Omental fat pad (tissue), 4 donors: ENCODE data around the gene CAPN1. TPM values are rescaled to one million over a fixed set of nuclear protein-coding genes. Genes with fewer than 3 reads are reported as not detected.
A peak's percentile ranks its signal among the peaks of the same experiment; 100 is the strongest.
"Not testable (repeated sequence)": the region's sequence is repeated elsewhere in the genome, so short reads cannot be mapped to it uniquely, and the experiment has no call there.

Source experiments
- ATAC-seq: fragments of 150-250 bp; one replicate; pipeline ENCODE4 v1.9.1; 2016; ENCODE audit warnings: mild to moderate bottlenecking, moderate library complexity; ENCODE audit not compliant: low FRiP score
- DNase-seq: peaks from one replicate; pipeline ENCODE4 v3.0.0-alpha.2; 2019; ENCODE audit warnings: low spot score
- CTCF ChIP-seq, 3 donors: fragments of 450-650 bp; IDR thresholded peaks; one replicate each; pipeline ENCODE4 v1.5.1; 2016 to 2017; ENCODE audit warnings: antibody characterized with exemption in 3 of 3, mild to moderate bottlenecking in 3 of 3, moderate library complexity in 2 of 3
- total RNA-seq, 4 donors: library from RNA; depleted of rRNA; stranded (reverse); fragments of >200 nt; gene quantifications; one replicate each; pipeline ENCODE4 v1.1.0, GENCODE V29; 2016

Gene CAPN1
- total RNA-seq, 4 donors from 2014 or later: 72.8 to 109 (median 92.9) TPM

- TF ChIP-seq CTCF (IDR thresholded peaks at IDR 0.05): no peak
- DNase-seq: no peak
- no peak for ATAC-seq
Measured at GRCh38 chr11:65135633-65136145, 46.0 kb upstream of the CAPN1 start.

DNA sequence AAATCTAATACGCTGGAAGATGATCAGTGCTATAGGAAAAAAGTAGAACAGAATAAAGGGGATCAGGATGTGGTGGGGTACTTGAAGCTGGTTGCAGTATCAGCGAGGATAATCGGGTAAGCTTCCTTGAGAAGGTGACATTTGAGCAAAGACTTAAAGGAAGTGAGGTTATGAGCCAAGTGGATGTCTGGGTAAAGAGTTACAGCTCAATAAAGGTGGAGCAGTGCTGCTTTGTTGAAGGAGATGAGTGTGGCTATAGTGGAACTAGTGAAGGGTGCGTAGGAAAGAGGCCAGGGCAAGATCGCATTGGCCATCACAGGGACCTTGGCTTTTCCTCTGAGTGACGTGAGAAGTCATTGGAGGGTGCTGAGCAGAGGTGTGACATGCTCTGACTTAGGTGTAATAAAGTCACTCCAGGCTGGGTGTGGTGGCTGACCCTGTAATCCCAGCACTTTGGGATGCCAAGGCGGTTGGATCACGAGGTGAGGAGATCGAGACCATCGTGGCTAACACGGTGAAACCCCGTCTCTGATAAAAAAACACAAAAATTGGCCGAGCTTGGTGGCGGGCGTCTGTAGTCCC, 45.1 kb upstream of the CAPN1 start:
- DNase-seq (no peak), ATAC-seq (no peak)
- no peak for TF ChIP-seq CTCF (IDR thresholded peaks at IDR 0.05)

- DNase-seq (no peak), ATAC-seq (no peak)
- no peak for TF ChIP-seq CTCF (IDR thresholded peaks at IDR 0.05)
Measured at GRCh38 chr11:65141896-65142494, 39.7 kb upstream of the CAPN1 start.

- no peak for TF ChIP-seq CTCF (IDR thresholded peaks at IDR 0.05)
- no peak for DNase-seq
- ATAC-seq: no peak
Measured at GRCh38 chr11:65147352-65148075, 34.2 kb upstream of the CAPN1 start.

DNA sequence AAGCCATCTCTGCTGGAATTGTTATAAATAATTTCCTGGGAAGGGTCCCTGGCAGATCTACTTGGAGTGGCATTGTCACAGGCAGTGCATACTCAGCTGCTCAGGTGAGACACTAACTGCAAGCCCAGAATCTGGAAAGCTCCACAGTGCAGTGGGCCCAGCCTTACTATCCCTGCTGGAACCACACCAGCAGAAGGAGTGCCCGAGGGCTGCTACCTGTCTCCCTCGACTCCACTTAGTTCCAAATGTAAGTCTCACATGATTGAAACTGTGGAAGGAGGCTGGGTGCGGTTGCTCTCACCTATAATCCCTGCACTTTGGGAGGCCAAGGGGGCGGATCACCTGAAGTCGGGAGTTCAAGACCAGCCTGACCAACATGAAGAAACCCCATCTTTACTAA, 33.1 kb upstream of the CAPN1 start:
- DNase-seq: no peak
- no peak for ATAC-seq
- TF ChIP-seq CTCF (IDR thresholded peaks at IDR 0.05): no peak

- DNase-seq, ATAC-seq: not testable (repeated sequence)
Measured at GRCh38 chr11:65150131-65150508, 31.6 kb upstream of the CAPN1 start.

DNA sequence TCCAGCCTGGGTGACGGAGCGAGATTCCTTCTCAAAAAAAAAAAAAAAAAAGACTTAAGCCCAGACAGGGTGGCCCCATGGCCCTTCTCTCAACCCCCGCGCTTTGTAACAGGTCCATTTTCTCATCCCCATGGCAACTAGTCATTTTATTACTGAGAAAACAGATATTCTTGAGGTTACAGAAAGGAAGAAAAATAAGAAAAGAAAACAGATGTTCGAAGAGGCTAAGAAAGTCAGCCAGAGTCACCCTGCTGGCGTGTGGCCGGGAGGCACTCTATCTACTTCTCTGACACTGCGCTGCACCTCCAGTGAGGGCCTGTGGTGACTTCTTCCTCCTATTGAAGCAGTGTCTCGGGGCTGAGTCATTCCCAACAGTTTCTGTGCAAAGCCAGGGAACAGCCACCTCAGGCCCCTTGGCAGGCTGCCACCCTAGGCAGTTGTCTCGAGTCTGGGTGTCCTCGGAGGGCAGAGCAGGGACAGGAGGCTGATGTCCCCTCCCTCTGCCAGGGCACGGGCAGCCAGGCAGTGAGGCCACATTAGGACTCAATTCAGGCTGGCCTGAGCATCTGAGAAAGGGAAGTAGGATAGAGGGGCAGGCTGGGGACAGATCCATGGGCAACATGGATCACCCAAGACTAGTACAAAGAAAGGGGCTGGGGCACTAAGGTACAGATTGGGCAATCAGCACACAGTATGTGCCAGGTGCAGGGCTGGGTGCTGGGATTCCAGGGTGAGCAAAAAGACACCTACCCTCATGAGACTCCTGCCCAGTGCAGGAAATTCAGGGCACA, 31.0 kb upstream of the CAPN1 start:
- no peak for TF ChIP-seq CTCF (IDR thresholded peaks at IDR 0.05)
- peak; percentile 69 for ATAC-seq
- DNase-seq: peak; percentile 61
